Body of pancreas (tissue), 4 donors: ENCODE data around the gene CIRBP.

Experiments used
- POLR2A ChIP-seq, 3 donors: fragments of 450-650 bp; IDR thresholded peaks; one replicate each; pipeline ENCODE4 v1.6.1; 2016; ENCODE audit warnings: antibody characterized with exemption in 3 of 3, mild to moderate bottlenecking in 2 of 3
- TF ChIP-seq, protein P1 (sequence below), 7 experiments: fragments of 450-650 bp in 4 of 7; fragments of 200-600 bp in 3 of 7; sonication (generic) in 3 of 7; IDR thresholded peaks; one replicate each; pipeline ENCODE4 v1.5.1; 2016 to 2019; ENCODE audit warnings: antibody characterized with exemption in 7 of 7

DNA sequence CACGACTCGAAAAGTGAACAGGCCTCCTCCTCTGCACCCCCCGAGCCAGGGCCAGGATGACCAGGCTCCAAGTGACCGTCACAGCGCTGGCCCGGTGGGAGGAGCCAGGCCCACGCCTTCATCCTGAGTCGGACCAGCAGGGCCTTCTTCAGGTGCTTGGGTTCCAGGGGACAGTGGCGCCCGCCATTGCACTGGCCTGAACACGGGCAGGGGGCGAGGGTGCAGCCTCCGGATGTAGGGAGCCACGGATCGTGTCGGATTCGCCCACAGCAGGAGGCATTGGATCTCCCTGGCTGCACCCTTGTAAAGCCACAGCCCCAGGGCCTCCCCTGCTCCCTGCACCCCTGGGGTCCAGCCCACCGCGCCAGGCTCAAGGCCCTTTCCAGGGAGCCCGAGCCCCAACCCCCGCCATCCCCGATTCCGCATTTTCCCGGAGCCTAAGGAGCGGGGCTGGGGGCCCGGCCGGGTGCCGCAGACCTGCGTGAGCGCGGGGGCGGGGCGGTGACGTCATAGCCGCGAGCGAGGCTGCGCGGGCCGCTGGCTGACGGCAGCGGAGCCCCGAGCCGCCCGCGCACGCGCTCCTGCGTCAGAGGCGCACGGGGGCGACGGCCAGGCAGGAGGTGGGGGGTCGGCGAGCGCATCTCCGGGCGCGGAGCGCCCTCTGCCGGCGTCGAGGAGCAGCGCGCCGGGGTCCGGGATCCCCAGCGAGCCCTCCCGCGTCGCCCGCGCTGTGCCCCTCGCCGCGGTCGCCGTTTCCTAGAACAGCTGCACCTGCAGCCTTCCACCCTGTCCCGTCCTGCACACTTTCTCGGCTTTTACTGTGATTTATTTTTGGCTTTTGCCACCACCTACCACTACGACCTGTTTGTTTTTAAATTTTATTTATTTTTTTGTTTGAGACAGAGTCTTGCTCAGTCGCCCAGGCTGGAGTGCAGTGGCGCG lies 29.1 kb upstream of the CIRBP start:
- no peak for TF ChIP-seq POLR2A (IDR thresholded peaks at IDR 0.05)
- TF ChIP-seq, protein P1, sequence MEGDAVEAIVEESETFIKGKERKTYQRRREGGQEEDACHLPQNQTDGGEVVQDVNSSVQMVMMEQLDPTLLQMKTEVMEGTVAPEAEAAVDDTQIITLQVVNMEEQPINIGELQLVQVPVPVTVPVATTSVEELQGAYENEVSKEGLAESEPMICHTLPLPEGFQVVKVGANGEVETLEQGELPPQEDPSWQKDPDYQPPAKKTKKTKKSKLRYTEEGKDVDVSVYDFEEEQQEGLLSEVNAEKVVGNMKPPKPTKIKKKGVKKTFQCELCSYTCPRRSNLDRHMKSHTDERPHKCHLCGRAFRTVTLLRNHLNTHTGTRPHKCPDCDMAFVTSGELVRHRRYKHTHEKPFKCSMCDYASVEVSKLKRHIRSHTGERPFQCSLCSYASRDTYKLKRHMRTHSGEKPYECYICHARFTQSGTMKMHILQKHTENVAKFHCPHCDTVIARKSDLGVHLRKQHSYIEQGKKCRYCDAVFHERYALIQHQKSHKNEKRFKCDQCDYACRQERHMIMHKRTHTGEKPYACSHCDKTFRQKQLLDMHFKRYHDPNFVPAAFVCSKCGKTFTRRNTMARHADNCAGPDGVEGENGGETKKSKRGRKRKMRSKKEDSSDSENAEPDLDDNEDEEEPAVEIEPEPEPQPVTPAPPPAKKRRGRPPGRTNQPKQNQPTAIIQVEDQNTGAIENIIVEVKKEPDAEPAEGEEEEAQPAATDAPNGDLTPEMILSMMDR (IDR thresholded peaks at IDR 0.05): peak; percentile 61 to 98 (median 85)
